GM23338 (cell line): Measurements from ENCODE around the gene NRP1. TPM values are rescaled to one million over a fixed set of nuclear protein-coding genes. Genes with fewer than 3 reads are reported as not detected.

ENCODE experiments used
- ATAC-seq: fragments of 200-7000 bp; cut with Tn5 transposase; 3 replicates; pipeline ENCODE4 v1.9.1; 2020
- DNase-seq: peaks from one replicate; pipeline ENCODE4 v3.0.0-alpha.2; 2015; ENCODE audit warnings: low spot score
- H2AFZ ChIP-seq: fragments of 200-600 bp; sonication (generic); 2 replicates; pipeline ENCODE4 v1.8.0; 2016; ENCODE audit warnings: antibody characterized with exemption, mild to moderate bottlenecking, moderate library complexity
- H3F3A ChIP-seq: fragments of 200-600 bp; sonication (generic); replicated peaks from 2 replicates; pipeline ENCODE4 v1.8.0; 2017; ENCODE audit warnings: antibody characterized with exemption, mixed run types, low read depth
- H3K27ac ChIP-seq: fragments of 200-600 bp; sonication (generic); 2 replicates; pipeline ENCODE4 v1.6.1; 2016; ENCODE audit warnings: low read depth
- H3K27me3 ChIP-seq: fragments of 200-600 bp; sonication (generic); 2 replicates; pipeline ENCODE4 v1.8.0; 2016; ENCODE audit warnings: mild to moderate bottlenecking, mixed run types, moderate library complexity; ENCODE audit not compliant: insufficient read depth
- H3K36me3 ChIP-seq: fragments of 200-600 bp; sonication (generic); 2 replicates; pipeline ENCODE4 v1.8.0; 2016; ENCODE audit warnings: mild to moderate bottlenecking; ENCODE audit not compliant: insufficient read depth
- H3K4me1 ChIP-seq: fragments of 200-600 bp; sonication (generic); 2 replicates; pipeline ENCODE4 v1.8.0; 2016; ENCODE audit warnings: mild to moderate bottlenecking, moderate library complexity; ENCODE audit not compliant: insufficient read depth
- H3K4me2 ChIP-seq: fragments of 200-600 bp; sonication (generic); 2 replicates; pipeline ENCODE4 v1.7.1; 2017; ENCODE audit warnings: mixed run types
- H3K4me3 ChIP-seq: fragments of 200-600 bp; sonication (generic); 2 replicates; pipeline ENCODE4 v1.6.1; 2016; ENCODE audit warnings: mixed run types
- H3K79me2 ChIP-seq: fragments of 200-600 bp; sonication (generic); replicated peaks from 2 replicates; pipeline ENCODE4 v1.8.0; 2017; ENCODE audit warnings: mild to moderate bottlenecking; ENCODE audit not compliant: insufficient read depth
- H3K9me2 ChIP-seq: fragments of 200-600 bp; sonication (generic); 2 replicates; pipeline ENCODE4 v1.8.0; 2017; ENCODE audit not compliant: insufficient read depth
- H4K20me1 ChIP-seq: fragments of 200-600 bp; sonication (generic); replicated peaks from 2 replicates; pipeline ENCODE4 v1.8.0; 2017; ENCODE audit warnings: mild to moderate bottlenecking; ENCODE audit not compliant: insufficient read depth
- H3K27ac Mint-ChIP-seq: 2 replicates; pipeline ENCODE4 v1.8.0; 2020; ENCODE audit warnings: inconsistent platforms, mild to moderate bottlenecking, moderate library complexity, mixed read lengths
- H3K27me3 Mint-ChIP-seq: 3 replicates; pipeline ENCODE4 v1.8.0; 2022; ENCODE audit warnings: low read depth, mild to moderate bottlenecking, moderate library complexity, mixed read lengths, inconsistent platforms; ENCODE audit not compliant: insufficient read depth, poor library complexity
- H3K36me3 Mint-ChIP-seq: 3 replicates; pipeline ENCODE4 v1.8.0; 2021; ENCODE audit warnings: low read depth, mild to moderate bottlenecking, inconsistent platforms, moderate library complexity, mixed read lengths
- H3K4me1 Mint-ChIP-seq: 3 replicates; pipeline ENCODE4 v1.8.0; 2020; ENCODE audit warnings: mild to moderate bottlenecking, inconsistent platforms, mixed read lengths
- H3K4me3 Mint-ChIP-seq: 3 replicates; pipeline ENCODE4 v1.8.0; 2021; ENCODE audit warnings: moderate library complexity, mild to moderate bottlenecking, inconsistent platforms, mixed read lengths
- H3K9me3 Mint-ChIP-seq: 3 replicates; pipeline ENCODE4 v1.8.0; 2020; ENCODE audit warnings: moderate library complexity, mild to moderate bottlenecking, inconsistent platforms, mixed read lengths
- CREB1 ChIP-seq: fragments of 250-450 bp; sonication (Bioruptor Pico); IDR thresholded peaks from 2 replicates; pipeline ENCODE4 v1.5.0; 2020; ENCODE audit warnings: low read depth, mild to moderate bottlenecking, moderate library complexity
- EZH2 ChIP-seq: fragments of 200-600 bp; sonication (generic); IDR thresholded peaks from one replicate; pipeline ENCODE4 v1.8.0; 2017; ENCODE audit warnings: antibody characterized with exemption, mild to moderate bottlenecking, low read depth; ENCODE audit not compliant: unreplicated experiment
- EZH2phosphoT487 ChIP-seq: fragments of 200-600 bp; sonication (generic); IDR thresholded peaks from one replicate; pipeline ENCODE4 v1.8.1; 2018; ENCODE audit warnings: antibody characterized with exemption; ENCODE audit not compliant: unreplicated experiment
- JUNB ChIP-seq: IDR thresholded peaks from one replicate; pipeline ENCODE4 v1.6.1; 2016; ENCODE audit warnings: antibody characterized with exemption; ENCODE audit not compliant: unreplicated experiment
- NANOG ChIP-seq: IDR thresholded peaks from 2 replicates; pipeline ENCODE4 v1.6.1; 2016; ENCODE audit warnings: antibody characterized with exemption, borderline replicate concordance
- POLR2AphosphoS5 ChIP-seq: IDR thresholded peaks from 2 replicates; pipeline ENCODE4 v1.6.1; 2016; ENCODE audit warnings: antibody characterized with exemption, low read depth
- REST ChIP-seq: IDR thresholded peaks from one replicate; pipeline ENCODE4 v1.6.1; 2018; ENCODE audit warnings: antibody characterized with exemption; ENCODE audit not compliant: unreplicated experiment
- STAT1 ChIP-seq: IDR thresholded peaks from one replicate; pipeline ENCODE4 v1.6.1; 2016; ENCODE audit warnings: antibody characterized with exemption; ENCODE audit not compliant: unreplicated experiment
- ZNF114 ChIP-seq: fragments of 250-450 bp; sonication (Bioruptor Pico); IDR thresholded peaks from 2 replicates; pipeline ENCODE4 v1.5.0; 2020; ENCODE audit warnings: mild to moderate bottlenecking, moderate library complexity
- ZNF331 ChIP-seq: fragments of 250-450 bp; sonication (Bioruptor Pico); IDR thresholded peaks from 2 replicates; pipeline ENCODE4 v1.5.0; 2020; ENCODE audit warnings: low read depth, mild to moderate bottlenecking, moderate library complexity
- polyA plus RNA-seq: library from polyadenylated mRNA; unstranded; fragments of >200 nt; fragmentation: Nextera tagmentation; extraction: Ambion mirVana; gene quantifications from 2 replicates; pipeline ENCODE4 v1.2.1, GENCODE V29; 2016
- total RNA-seq: library from RNA; depleted of rRNA; stranded (reverse); fragments of >200 nt; shearing (Covaris generic); gene quantifications from 2 replicates; pipeline ENCODE4 v1.2.3, GENCODE V29; 2014
- TF ChIP-seq, protein P1 (sequence below): IDR thresholded peaks from 2 replicates; pipeline ENCODE4 v1.6.1; 2016; ENCODE audit warnings: antibody characterized with exemption

The NRP1 gene
- total and polyA plus RNA-seq, 2 experiments from 2014 or later = 2.9 to 3.5 TPM

DNA sequence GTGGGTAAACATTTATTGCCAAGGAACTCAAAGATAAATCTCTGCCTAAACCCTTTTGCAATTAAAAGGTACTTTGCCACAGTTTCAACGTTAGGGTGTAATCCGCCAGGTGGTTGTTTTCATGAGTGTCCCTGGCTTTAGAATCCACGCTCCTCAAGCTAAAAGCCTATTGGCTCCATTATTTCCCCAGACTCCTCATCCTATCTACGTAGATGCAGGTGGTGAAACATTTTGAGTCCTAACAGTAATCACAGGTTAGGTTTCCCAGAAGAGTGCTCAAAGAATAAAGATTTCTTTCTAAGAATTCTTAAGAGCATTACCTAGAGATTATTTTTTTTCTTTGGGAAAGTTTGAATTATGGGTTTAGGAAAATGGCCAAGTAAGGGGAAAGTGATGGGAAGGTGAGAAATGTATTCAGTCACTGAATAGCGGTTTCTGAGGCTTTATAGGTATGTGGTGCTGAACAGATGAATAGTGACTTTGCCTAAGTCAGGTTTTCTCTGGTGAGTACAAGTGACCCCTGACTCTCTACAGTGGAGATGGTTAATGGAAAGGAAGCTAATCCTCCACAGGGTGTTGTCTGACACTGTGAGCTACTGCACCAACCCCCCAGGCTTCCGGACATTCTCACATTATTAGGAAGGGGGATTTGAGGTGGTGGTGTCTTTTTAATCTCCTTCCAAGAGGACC, 60.2 kb downstream of the NRP1 start:
- Mint-ChIP-seq H3K4me3 (no peak overlapping the region), H3K27me3 (peaks cover 3% of the 10 kb centered on the region), H3K27ac (no peak overlapping the region), H3K36me3 (no peaks in the 10 kb centered on the region), H3K9me3 (no peaks in the 10 kb centered on the region), H3K4me1 (peaks cover 22% of the 10 kb centered on the region)
- no peaks in the 10 kb centered on the region for H3K27me3 ChIP-seq
- no peaks in the 10 kb centered on the region for H4K20me1 ChIP-seq
- no peak overlapping the region for H3K4me2 ChIP-seq
- peak overlapping the region; percentile 17; the same call in 1 of the 2 replicates for H3K27ac ChIP-seq
- H3K4me1 ChIP-seq = peaks cover 23% of the 10 kb centered on the region
- H2AFZ ChIP-seq = no peak overlapping the region; the same call in 1 of the 2 replicates
- TF ChIP-seq ZNF331 (CRISPR knock-in tag) = no peak
- H3K9me2 ChIP-seq = no peaks in the 10 kb centered on the region
- no peaks in the 10 kb centered on the region for H3K79me2 ChIP-seq
- no peaks in the 10 kb centered on the region for H3K36me3 ChIP-seq
- ATAC-seq (no peak), DNase-seq (no peak)
- H3F3A ChIP-seq = no peaks in the 10 kb centered on the region; the same call in 1 of the 2 replicates
- H3K4me3 ChIP-seq = no peak overlapping the region

- Histone ChIP-seq H3K36me3 (no peaks in the 10 kb centered on the region), H3K79me2 (no peaks in the 10 kb centered on the region), H4K20me1 (no peaks in the 10 kb centered on the region), H3F3A (no peaks in the 10 kb centered on the region; the same call in 1 of the 2 replicates), H3K4me1 (peaks cover 23% of the 10 kb centered on the region), H3K9me2 (no peaks in the 10 kb centered on the region), H3K4me2 (no peak overlapping the region), H3K27ac (peak overlapping the region; percentile 17; the same call in 1 of the 2 replicates), H2AFZ (peak overlapping the region; percentile 8), H3K27me3 (no peaks in the 10 kb centered on the region), H3K4me3 (no peak overlapping the region)
- ATAC-seq = peak; percentile 73
- H3K27ac Mint-ChIP-seq = no peak overlapping the region
- peak; percentile 48 for DNase-seq
- H3K9me3 Mint-ChIP-seq = no peaks in the 10 kb centered on the region
- no peak overlapping the region for H3K4me3 Mint-ChIP-seq
- peaks cover 3% of the 10 kb centered on the region for H3K27me3 Mint-ChIP-seq
- H3K36me3 Mint-ChIP-seq = no peaks in the 10 kb centered on the region
- peaks cover 22% of the 10 kb centered on the region for H3K4me1 Mint-ChIP-seq
- TF ChIP-seq JUNB (no peak), ZNF331 (CRISPR knock-in tag) (no peak), STAT1 (no peak), ZNF114 (no peak), POLR2AphosphoS5 (no peak), NANOG (no peak), CREB1 (no peak), EZH2phosphoT487 (no peak), EZH2 (no peak), REST (no peak)
- TF ChIP-seq, protein P1, sequence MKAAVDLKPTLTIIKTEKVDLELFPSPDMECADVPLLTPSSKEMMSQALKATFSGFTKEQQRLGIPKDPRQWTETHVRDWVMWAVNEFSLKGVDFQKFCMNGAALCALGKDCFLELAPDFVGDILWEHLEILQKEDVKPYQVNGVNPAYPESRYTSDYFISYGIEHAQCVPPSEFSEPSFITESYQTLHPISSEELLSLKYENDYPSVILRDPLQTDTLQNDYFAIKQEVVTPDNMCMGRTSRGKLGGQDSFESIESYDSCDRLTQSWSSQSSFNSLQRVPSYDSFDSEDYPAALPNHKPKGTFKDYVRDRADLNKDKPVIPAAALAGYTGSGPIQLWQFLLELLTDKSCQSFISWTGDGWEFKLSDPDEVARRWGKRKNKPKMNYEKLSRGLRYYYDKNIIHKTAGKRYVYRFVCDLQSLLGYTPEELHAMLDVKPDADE = no peak
Observed at GRCh38 chr10:33273295-33274002, 61.0 kb downstream of the NRP1 start.
